HAP-1 (cell line): ENCODE data around the gene NBPF19.
"Not testable (repeated sequence)": the region's sequence is repeated elsewhere in the genome, so short reads cannot be mapped to it uniquely, and the experiment has no call there.

ENCODE experiments used
- DNase-seq, 2 experiments: peaks; one replicate each; pipeline ENCODE4 v3.0.0-alpha.2; 2016 to 2020; ENCODE audit warnings: low spot score in 2 of 2
- H3K27me3 ChIP-seq: fragments of 250-450 bp; sonication (Bioruptor Pico); 2 replicates; pipeline ENCODE4 v1.5.1; 2020; ENCODE audit warnings: low read depth, mild to moderate bottlenecking, moderate library complexity
- H3K36me3 ChIP-seq: fragments of 250-450 bp; sonication (Bioruptor Pico); replicated peaks from 2 replicates; pipeline ENCODE4 v1.5.1; 2020; ENCODE audit warnings: mild to moderate bottlenecking
- H3K4me1 ChIP-seq: fragments of 250-450 bp; sonication (Bioruptor Pico); 2 replicates; pipeline ENCODE4 v1.5.1; 2020; ENCODE audit warnings: mild to moderate bottlenecking
- H3K4me3 ChIP-seq: fragments of 250-450 bp; sonication (Bioruptor Pico); 2 replicates; pipeline ENCODE4 v1.5.1; 2020; ENCODE audit warnings: mild to moderate bottlenecking, moderate library complexity
- H3K9me3 ChIP-seq: fragments of 250-450 bp; sonication (Bioruptor Pico); 2 replicates; pipeline ENCODE4 v1.5.1; 2020; ENCODE audit warnings: mild to moderate bottlenecking, moderate library complexity
- in situ Hi-C: fragments of 300-500 bp; cut with MboI; formaldehyde crosslinking; loops from 3 replicates; pipeline ENCODE4 v1.14.3; 2020; ENCODE audit warnings: low sequenced_read_pairs, inconsistent platforms, mixed read lengths

Gene NBPF19

GRCh38 chr1:149474745-149475144 is at the start of gene NBPF19:
Gene NBPF19 (plus strand): TSS chr1:149475045. CDS start chr1:149475933, 888 bp downstream.
- DNase-seq, H3K9me3 ChIP-seq, H3K4me3 ChIP-seq, H3K4me1 ChIP-seq, in situ Hi-C loops, H3K36me3 ChIP-seq, H3K27me3 ChIP-seq: not testable (repeated sequence)

GRCh38 chr1:149428317-149428716 is 46.5 kb upstream of the NBPF19 start:
- H3K36me3 ChIP-seq, in situ Hi-C loops, H3K4me1 ChIP-seq, DNase-seq, H3K27me3 ChIP-seq, H3K4me3 ChIP-seq, H3K9me3 ChIP-seq: not testable (repeated sequence)

- H3K4me1 ChIP-seq, H3K4me3 ChIP-seq, H3K36me3 ChIP-seq, H3K9me3 ChIP-seq, in situ Hi-C loops, H3K27me3 ChIP-seq: not testable (repeated sequence)
- DNase-seq = peak; percentile 2 to 12
These were observed 29.4 kb upstream of the NBPF19 start for GRCh38 chr1:149445451-149445850.

GRCh38 chr1:149452196-149452595 is 22.6 kb upstream of the NBPF19 start:
- H3K4me3 ChIP-seq, H3K9me3 ChIP-seq, DNase-seq, H3K4me1 ChIP-seq, H3K27me3 ChIP-seq, H3K36me3 ChIP-seq, in situ Hi-C loops: not testable (repeated sequence)

GRCh38 chr1:149452652-149453051 is 22.2 kb upstream of the NBPF19 start:
- H3K4me1 ChIP-seq, DNase-seq, H3K9me3 ChIP-seq, H3K36me3 ChIP-seq, in situ Hi-C loops, H3K4me3 ChIP-seq, H3K27me3 ChIP-seq: not testable (repeated sequence)

- H3K4me3 ChIP-seq, H3K4me1 ChIP-seq, H3K36me3 ChIP-seq, in situ Hi-C loops, H3K9me3 ChIP-seq, H3K27me3 ChIP-seq: not testable (repeated sequence)
- peak in 1 of 2 experiments; percentile 2 for DNase-seq
These were observed 83.5 kb downstream of the NBPF19 start for GRCh38 chr1:149558350-149558825.

GRCh38 chr1:149561806-149562205 is 87.0 kb downstream of the NBPF19 start:
- H3K4me1 ChIP-seq, DNase-seq, in situ Hi-C loops, H3K27me3 ChIP-seq, H3K9me3 ChIP-seq, H3K36me3 ChIP-seq, H3K4me3 ChIP-seq: not testable (repeated sequence)

- in situ Hi-C loops, DNase-seq: not testable (repeated sequence)
These were observed 90.6 kb downstream of the NBPF19 start for GRCh38 chr1:149565485-149565884.

GRCh38 chr1:149572763-149573162 is 97.9 kb downstream of the NBPF19 start:
- H3K27me3 ChIP-seq, H3K4me1 ChIP-seq, in situ Hi-C loops, H3K4me3 ChIP-seq, H3K9me3 ChIP-seq, H3K36me3 ChIP-seq, DNase-seq: not testable (repeated sequence)

More at GRCh38 chr1:149565485-149565884, 90.6 kb downstream of the NBPF19 start:
- H3K4me1 ChIP-seq, H3K9me3 ChIP-seq, H3K27me3 ChIP-seq, H3K36me3 ChIP-seq, H3K4me3 ChIP-seq: not testable (repeated sequence)

- H3K27me3 ChIP-seq, H3K9me3 ChIP-seq, in situ Hi-C loops, H3K36me3 ChIP-seq, DNase-seq, H3K4me1 ChIP-seq, H3K4me3 ChIP-seq: not testable (repeated sequence)
These were observed 110.7 kb downstream of the NBPF19 start for GRCh38 chr1:149585592-149585991.
